ENCODE results near the gene SCYL2.
A peak's percentile ranks its signal among the peaks of the same experiment; 100 is the strongest.
"Not testable (repeated sequence)": the region's sequence is repeated elsewhere in the genome, so short reads cannot be mapped to it uniquely, and the experiment has no call there.

The SCYL2 gene

GRCh38 chr12:100329800-100330199 lies 62.8 kb downstream of the SCYL2 start:
- no peak for DNase-seq

GRCh38 chr12:100331871-100332270 lies 64.9 kb downstream of the SCYL2 start:
- DNase-seq = no peak

GRCh38 chr12:100332852-100333251 lies 65.9 kb downstream of the SCYL2 start:
- DNase-seq = no peak

- DNase-seq = no peak
These were observed 70.3 kb downstream of the SCYL2 start for GRCh38 chr12:100337299-100337698.

- DNase-seq = no peak
These were observed 70.8 kb downstream of the SCYL2 start for GRCh38 chr12:100337727-100338126.

GRCh38 chr12:100339071-100339470 lies 72.1 kb downstream of the SCYL2 start:
- no peak for DNase-seq

GRCh38 chr12:100342897-100343296 lies 75.9 kb downstream of the SCYL2 start:
- not testable (repeated sequence) for DNase-seq

- not testable (repeated sequence) for DNase-seq
These were observed 77.4 kb downstream of the SCYL2 start for GRCh38 chr12:100344351-100344750.

- no peak for DNase-seq
These were observed 78.2 kb downstream of the SCYL2 start for GRCh38 chr12:100345020-100345767.

GRCh38 chr12:100346660-100347059 lies 79.7 kb downstream of the SCYL2 start:
- DNase-seq = peak; percentile 7

GRCh38 chr12:100348657-100349454 lies 81.9 kb downstream of the SCYL2 start:
- DNase-seq = peak; percentile 9

- DNase-seq = no peak
These were observed 89.8 kb downstream of the SCYL2 start, which contains the start of gene SLC17A8 for GRCh38 chr12:100356644-100357223. Gene SLC17A8 (plus strand): TSS chr12:100357074. CDS start chr12:100357392, 318 bp downstream.

- DNase-seq = no peak
These were observed 92.3 kb downstream of the SCYL2 start for GRCh38 chr12:100359248-100359647.

- peak; percentile 28 for DNase-seq
These were observed 92.8 kb downstream of the SCYL2 start for GRCh38 chr12:100359822-100360221.

- no peak for DNase-seq
These were observed 93.5 kb downstream of the SCYL2 start for GRCh38 chr12:100360450-100360849.

- DNase-seq = no peak
These were observed 97.3 kb downstream of the SCYL2 start for GRCh38 chr12:100364324-100364723.

- no peak for DNase-seq
These were observed 98.4 kb downstream of the SCYL2 start for GRCh38 chr12:100365411-100365810.

- no peak for DNase-seq
These were observed 101.1 kb downstream of the SCYL2 start for GRCh38 chr12:100368066-100368465.

GRCh38 chr12:100371146-100371545 lies 104.2 kb downstream of the SCYL2 start:
- DNase-seq = no peak

- DNase-seq = no peak
These were observed 106.1 kb downstream of the SCYL2 start for GRCh38 chr12:100372853-100373640.

- DNase-seq = peak; percentile 23
These were observed 108.2 kb downstream of the SCYL2 start for GRCh38 chr12:100375038-100375735.

- no peak for DNase-seq
These were observed 109.2 kb downstream of the SCYL2 start for GRCh38 chr12:100376161-100376560.

Measured in fibroblast of skin of right quadriceps (primary cell).